ENCODE results near the gene AOAH. TPM values are rescaled to one million over a fixed set of nuclear protein-coding genes. Genes with fewer than 3 reads are reported as not detected.

AOAH gene
- total and polyA plus RNA-seq, 2 of the 13 experiments (the other 11 are each of a cell fraction or from before 2014, with no cell fraction given): not detected

GRCh38 chr7:36526863-36527548, 197.3 kb downstream of the AOAH start (continued):
- TF ChIP-seq BCLAF1 (IDR thresholded peaks at IDR 0.05) (no peak), MAFK (conservative IDR thresholded peaks at IDR 0.05 in 1 of 2, IDR thresholded peaks at IDR 0.05 in 1 of 2; ENCODE audit: low read length in 2 of 2) (0 out of 4 replicates have a peak, but pooled peaks of 1 of the 2 experiments have one; percentile 1), MAFF (IDR thresholded peaks at IDR 0.05; ENCODE audit: low read depth, low read length) (0 out of 2 replicates have a peak, but pooled peaks have one; percentile 5), REPIN1 (CRISPR knock-in tag; IDR thresholded peaks at IDR 0.05; ENCODE audit: borderline replicate concordance, low read depth) (no peak), TCF12 (IDR thresholded peaks at IDR 0.05) (no peak), TCF12 (CRISPR knock-in tag; IDR thresholded peaks at IDR 0.05) (no peak), NPAS2 (CRISPR knock-in tag; IDR thresholded peaks at IDR 0.05; ENCODE audit: borderline replicate concordance) (no peak), HNRNPL (IDR thresholded peaks at IDR 0.05; ENCODE audit: low read depth, low read length) (no peak), ZNF414 (CRISPR knock-in tag; IDR thresholded peaks at IDR 0.05) (no peak), NR3C1 (CRISPR knock-in tag; IDR thresholded peaks at IDR 0.05) (no peak), FOSL2 (CRISPR knock-in tag; IDR thresholded peaks at IDR 0.05) (peak; percentile 59), NFE2 (CRISPR knock-in tag; IDR thresholded peaks at IDR 0.05) (0 out of 2 replicates have a peak, but pooled peaks have one; percentile 52), ETS1 (CRISPR knock-in tag; IDR thresholded peaks at IDR 0.05) (no peak), PRDM4 (CRISPR knock-in tag; IDR thresholded peaks at IDR 0.05; ENCODE audit: borderline replicate concordance) (no peak), ZNF3 (CRISPR knock-in tag; IDR thresholded peaks at IDR 0.05) (no peak), ZNF549 (CRISPR knock-in tag; IDR thresholded peaks at IDR 0.05) (no peak), ZNF616 (CRISPR knock-in tag; IDR thresholded peaks at IDR 0.05; ENCODE audit: low read depth) (no peak)

Measured in HepG2 (cell line).